ENCODE measurements around the gene RIPOR2.
"Not testable (repeated sequence)": the region's sequence is repeated elsewhere in the genome, so short reads cannot be mapped to it uniquely, and the experiment has no call there.

Gene RIPOR2

GRCh38 chr6:24901698-24902328, 33.9 kb downstream of the RIPOR2 start:
- no peak for DNase-seq

- DNase-seq = no peak
These were observed 34.7 kb downstream of the RIPOR2 start for GRCh38 chr6:24900917-24901697.

- no peak for DNase-seq
These were observed 35.8 kb downstream of the RIPOR2 start for GRCh38 chr6:24899997-24900325.

GRCh38 chr6:24899136-24899996, 36.4 kb downstream of the RIPOR2 start:
- DNase-seq = no peak

GRCh38 chr6:24898676-24899075, 37.1 kb downstream of the RIPOR2 start:
- DNase-seq = no peak

- peak; percentile 8 to 72 for DNase-seq
These were observed 38.6 kb downstream of the RIPOR2 start for GRCh38 chr6:24897186-24897585.

- no peak for DNase-seq
These were observed 42.4 kb downstream of the RIPOR2 start for GRCh38 chr6:24893342-24893850.

GRCh38 chr6:24891004-24891403, 44.8 kb downstream of the RIPOR2 start:
- DNase-seq = no peak

GRCh38 chr6:24890471-24890870, 45.3 kb downstream of the RIPOR2 start:
- no peak for DNase-seq

- no peak for DNase-seq
These were observed 46.9 kb downstream of the RIPOR2 start for GRCh38 chr6:24888715-24889370.

GRCh38 chr6:24887545-24888140, 48.1 kb downstream of the RIPOR2 start:
- no peak for DNase-seq

GRCh38 chr6:24883618-24884017, 52.1 kb downstream of the RIPOR2 start:
- no peak for DNase-seq

- no peak for DNase-seq
These were observed 52.8 kb downstream of the RIPOR2 start for GRCh38 chr6:24882835-24883555.

- no peak for DNase-seq
These were observed 53.5 kb downstream of the RIPOR2 start for GRCh38 chr6:24882295-24882694.

- no peak for DNase-seq
These were observed 54.4 kb downstream of the RIPOR2 start for GRCh38 chr6:24881376-24881775.

- no peak for DNase-seq
These were observed 55.3 kb downstream of the RIPOR2 start for GRCh38 chr6:24880451-24880850.

- DNase-seq = no peak
These were observed 56.4 kb downstream of the RIPOR2 start for GRCh38 chr6:24879351-24879750.

GRCh38 chr6:24877747-24878146, 58.0 kb downstream of the RIPOR2 start:
- not testable (repeated sequence) for DNase-seq

- no peak for DNase-seq
These were observed 59.0 kb downstream of the RIPOR2 start for GRCh38 chr6:24876499-24877465.

- no peak for DNase-seq
These were observed 60.2 kb downstream of the RIPOR2 start for GRCh38 chr6:24875534-24875901.
